Hematopoietic multipotent progenitor cell treated with erythropoietin and hydrocortisone succinate and interleukin-3 and kit ligand, for 17 days (in vitro differentiated cells): ENCODE data around the gene MESP2.
"Not testable (repeated sequence)": the region's sequence is repeated elsewhere in the genome, so short reads cannot be mapped to it uniquely, and the experiment has no call there.

Source experiments
- DNase-seq: peaks from one replicate; pipeline ENCODE4 v3.0.0-alpha.2; 2015; ENCODE audit warnings: low spot score

The MESP2 gene

DNA sequence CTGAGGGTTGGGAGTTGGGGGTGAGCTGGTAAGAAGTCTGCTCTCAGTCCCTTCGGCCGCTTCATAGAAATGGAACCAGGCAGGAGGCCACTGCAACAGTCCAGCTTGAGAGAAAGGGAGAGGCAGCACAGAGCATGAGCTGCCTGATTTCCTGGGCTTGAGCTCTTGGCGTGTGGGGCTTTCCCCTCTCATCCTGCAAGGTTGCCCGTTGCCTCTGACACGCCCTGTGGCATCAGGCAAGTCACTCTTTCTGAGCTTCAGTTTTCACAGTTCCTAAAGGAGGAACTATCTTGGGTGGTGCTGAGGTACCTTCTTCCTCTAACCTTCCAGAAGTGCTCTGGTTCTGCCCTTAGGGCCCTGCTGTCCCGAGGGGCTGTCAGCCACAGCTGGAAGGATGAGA lies 4.9 kb downstream of the MESP2 start:
- no peak for DNase-seq

- no peak for DNase-seq
Observed at GRCh38 chr15:89781891-89782618, 5.9 kb downstream of the MESP2 start.

GRCh38 chr15:89782619-89782950 lies 6.5 kb downstream of the MESP2 start:
- DNase-seq, result not testable (repeated sequence)

DNA sequence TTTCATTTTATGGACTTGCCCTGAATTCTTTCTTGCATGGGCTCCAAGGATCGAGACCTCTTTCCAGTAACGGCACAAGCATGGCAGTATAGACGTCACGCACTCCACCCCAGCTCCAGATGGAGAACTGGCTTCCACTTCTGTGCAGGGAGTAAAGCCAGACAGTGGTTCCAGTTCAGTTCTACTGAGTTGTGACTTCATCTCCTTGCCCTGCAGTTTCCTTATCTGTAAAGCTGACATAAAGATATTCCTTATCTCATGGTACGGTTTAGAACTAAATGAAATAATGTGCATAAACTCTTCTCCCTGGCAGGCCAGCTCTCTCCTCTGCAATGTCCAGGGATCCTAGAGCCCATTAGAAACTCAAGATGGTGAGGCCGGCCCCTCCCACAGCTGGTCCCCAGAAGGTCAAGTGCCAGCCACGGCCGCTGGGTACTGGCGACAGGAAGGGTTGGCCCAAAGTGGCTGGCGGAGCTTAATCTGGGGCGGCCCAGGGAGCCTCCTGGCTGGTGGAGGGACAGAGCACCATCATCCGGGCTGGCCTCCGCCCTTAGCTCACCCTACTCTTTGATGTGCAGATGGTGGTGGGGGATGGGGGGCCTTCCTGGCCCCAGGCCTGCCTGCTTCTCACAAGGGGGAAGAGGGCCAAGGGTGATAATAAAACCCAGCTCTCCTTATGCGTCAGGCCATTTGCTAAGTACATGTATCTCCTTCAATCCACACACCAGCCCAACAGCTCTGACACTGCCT lies 7.2 kb downstream of the MESP2 start:
- DNase-seq, result no peak

DNA sequence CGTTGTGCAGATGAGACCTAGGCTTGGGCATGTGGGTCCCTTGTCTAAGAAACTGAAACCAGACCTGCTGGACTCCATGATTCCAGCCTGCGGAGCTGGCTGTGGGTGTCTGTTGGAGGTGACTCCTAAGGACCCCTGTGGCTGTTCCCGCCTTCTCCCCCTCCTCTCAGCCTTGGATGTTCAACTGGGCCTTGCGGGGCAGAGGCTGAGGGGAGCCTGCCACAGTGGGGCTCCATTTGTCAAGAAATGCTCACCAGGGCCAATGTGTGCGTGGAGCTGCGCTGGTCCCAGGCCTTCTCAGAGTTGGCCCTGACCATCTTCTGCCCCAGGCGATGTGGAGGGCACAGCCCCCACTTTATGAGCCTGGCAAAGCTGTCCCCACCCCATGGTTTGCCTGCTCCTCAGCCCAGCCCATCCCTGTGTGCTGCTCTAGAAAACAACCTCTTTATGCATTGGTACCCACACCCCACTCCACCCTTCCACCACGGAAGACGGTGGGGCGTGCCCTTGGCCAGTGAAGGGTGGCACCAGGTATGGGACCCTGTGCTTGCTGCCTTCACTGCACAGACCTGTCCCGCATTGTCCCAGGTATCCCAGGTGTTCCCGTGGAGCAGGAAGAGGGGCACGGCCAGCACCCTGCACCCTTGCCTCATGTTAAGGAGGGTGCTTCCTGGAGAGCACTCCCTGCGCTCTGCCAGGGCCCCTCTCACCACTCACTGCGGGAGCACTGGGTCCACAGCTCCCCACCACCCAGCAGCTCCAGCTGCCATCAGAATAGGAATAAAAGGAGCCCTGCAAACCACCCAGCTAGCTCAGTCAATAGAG lies 7.9 kb downstream of the MESP2 start:
- DNase-seq, result no peak

GRCh38 chr15:89784686-89784960 lies 8.5 kb downstream of the MESP2 start:
- DNase-seq, result no peak

DNA sequence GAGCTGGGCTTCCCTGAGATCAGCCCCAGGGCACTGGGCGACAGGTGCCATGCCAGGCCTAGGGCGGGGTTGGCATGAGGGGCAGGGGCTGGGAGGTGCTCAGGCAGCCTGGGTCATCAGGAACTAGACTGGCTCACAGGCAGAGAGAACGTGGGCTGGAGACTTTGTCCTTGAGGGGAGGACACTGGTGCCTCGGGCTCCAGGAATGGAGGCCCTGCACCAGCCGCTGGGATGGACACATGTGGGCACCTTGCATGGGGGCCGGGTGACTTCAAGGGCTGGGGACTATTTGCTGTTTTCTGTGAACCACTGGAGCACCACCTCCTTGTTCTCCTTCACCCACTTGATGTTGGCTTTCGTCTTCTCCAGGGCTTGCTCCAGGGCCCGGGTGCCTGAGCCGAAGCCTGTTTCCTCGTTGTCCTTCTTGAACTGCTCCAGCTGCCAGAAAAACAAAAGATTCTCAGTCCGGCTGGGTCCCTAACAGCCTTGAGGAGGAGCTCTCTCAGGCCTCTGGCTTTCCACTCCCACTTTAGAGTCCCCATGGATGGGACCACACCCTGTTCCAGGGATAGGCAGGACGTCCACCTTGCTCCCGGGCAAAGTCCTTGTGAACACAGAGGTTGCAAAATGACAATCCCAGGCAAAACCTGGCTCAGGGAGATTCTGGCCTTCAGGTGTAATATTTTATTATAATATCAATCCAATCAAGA lies 9.1 kb downstream of the MESP2 start:
- no peak for DNase-seq

DNA sequence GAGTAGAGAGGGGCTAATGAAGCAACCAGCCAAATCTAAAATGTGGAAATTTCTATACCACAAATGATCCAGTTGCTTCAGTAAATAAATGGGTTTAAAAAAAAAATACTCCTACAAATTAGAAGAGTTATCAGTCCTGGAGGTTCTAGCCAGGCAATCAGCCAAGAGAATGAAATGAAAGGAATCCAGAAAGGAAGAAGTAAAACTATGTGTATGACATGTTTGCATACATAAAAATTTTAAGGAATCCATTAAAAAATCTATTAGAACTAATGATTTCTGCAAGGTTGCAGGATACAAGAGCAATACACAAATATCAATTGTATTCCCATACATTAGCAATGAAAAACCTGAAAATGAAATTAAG lies 9.6 kb downstream of the MESP2 start:
- no peak for DNase-seq

DNA sequence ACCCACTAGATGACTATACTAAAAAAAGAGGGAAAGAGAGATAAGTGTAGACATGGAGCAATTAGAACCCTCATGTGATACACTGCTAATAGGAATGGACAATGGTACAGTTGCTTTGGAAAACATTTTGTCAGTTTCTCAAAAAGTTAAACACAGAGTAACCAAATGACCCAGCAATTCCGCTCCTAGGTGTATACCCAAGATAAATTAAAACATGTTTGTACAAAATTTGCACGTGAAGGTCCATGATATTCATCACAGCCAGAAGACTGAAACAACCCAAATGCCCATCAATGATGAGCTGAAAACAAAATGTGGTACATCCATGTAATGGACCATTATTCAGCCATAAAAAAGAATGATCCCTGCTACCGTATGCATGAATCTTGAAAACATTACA lies 11.8 kb downstream of the MESP2 start:
- no peak for DNase-seq

GRCh38 chr15:89788585-89788984 lies 12.5 kb downstream of the MESP2 start:
- not testable (repeated sequence) for DNase-seq

DNA sequence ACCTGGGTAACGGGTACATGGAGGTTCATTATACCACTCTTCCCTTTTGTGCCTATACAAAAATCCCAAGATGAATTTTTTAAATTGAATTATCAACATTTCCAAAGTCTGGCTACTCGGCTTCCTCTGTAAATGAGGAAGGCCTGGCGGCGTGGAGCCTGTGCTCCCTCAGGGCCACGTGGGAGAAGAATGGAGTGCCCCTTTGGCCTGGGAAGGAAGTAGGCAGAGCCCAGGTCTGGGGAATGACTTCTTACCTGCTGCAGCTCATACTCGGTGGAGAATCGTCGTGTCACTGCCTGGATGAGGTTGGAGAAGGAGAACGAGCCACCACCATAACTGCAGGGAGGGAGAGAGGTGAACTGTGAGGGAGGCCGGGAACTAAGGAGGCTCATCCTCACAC lies 14.1 kb downstream of the MESP2 start:
- DNase-seq, result no peak

DNA sequence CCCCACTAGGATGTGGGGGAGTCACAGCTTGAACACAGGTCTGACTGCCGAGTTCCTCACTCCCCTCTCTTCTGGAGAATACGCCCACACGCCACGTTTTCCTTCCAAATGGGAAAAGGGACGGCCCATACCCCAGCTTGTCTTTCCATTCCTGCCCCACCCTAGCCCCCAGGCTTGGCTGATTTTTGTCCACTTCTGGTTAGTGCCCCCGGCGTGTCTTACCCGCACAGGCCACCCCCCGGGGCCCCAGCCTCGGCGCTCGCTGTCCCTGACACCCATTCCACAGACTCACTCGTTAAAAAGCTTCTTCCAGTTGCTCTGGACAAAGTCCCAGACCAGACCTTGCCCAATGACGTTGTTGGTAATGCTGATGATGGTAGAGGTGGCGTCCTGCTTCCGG lies 14.5 kb downstream of the MESP2 start:
- DNase-seq, result no peak

DNA sequence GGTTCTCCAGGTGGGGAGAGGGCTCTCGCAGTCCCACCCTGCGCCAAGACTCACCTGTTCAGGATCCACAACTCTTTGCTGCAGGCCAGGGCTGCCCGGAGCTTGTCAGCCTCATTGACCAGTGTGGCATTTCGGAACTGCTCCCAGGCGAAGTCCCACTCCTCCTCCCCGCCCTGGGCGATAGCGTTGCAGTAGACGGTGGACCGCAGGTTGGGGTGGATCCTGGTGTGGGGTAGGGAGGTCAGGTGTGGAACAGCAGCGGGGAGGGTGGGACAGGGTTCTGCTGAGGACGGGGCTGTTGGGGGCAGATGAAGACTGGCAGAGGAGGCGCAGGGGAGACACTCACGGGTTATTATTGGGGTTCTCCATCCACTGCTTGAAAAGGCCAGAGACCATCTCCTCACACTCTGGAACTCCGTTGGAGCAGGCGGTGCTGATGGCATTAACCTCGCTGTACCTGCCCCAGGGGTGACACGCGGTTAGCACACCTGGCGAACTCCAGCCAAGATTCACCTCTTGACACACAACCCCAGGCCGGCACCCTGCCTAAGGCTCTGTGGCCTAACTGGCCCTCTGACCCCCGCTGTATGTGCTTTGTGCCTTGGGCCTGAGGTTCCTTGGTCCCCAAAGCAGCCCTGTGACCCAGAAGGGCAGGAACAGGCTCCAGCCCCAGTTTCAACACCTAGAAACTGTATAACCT lies 16.1 kb downstream of the MESP2 start:
- no peak for DNase-seq

GRCh38 chr15:89794627-89795241 lies 18.6 kb downstream of the MESP2 start:
- DNase-seq, result no peak

GRCh38 chr15:89795996-89796395 lies 19.9 kb downstream of the MESP2 start:
- no peak for DNase-seq

DNA sequence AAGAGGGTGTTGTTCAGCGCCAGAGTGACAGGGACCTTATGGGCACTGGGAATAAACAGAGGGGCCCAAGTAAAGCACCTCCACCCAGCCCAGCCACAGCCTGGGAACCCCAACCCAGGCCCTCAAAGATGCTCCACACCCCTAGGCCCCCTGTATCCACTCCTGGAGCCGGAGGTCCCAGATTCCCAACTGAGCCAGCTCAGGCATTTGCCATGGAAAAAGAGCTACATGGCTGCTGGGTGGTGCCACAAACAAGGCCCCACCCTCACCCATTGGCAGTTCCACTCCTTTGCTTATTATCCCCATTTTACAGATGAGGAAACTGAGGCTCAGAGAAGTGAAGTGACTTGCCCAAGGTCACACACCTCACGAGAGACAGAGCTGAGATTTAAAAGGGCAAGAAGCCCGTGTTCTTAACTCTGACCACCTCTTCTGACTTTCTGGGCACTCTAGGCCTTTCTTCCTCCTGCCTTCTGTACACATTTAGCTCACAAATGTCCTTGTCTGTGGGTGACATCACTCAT lies 21.6 kb downstream of the MESP2 start:
- DNase-seq, result no peak

- no peak for DNase-seq
Observed at GRCh38 chr15:89799011-89799911, 23.1 kb downstream of the MESP2 start.

GRCh38 chr15:89799918-89800498 lies 23.9 kb downstream of the MESP2 start:
- no peak for DNase-seq

- no peak for DNase-seq
Observed at GRCh38 chr15:89801471-89802195, 25.5 kb downstream of the MESP2 start.
